ENCODE measurements around the gene LY6G5B. TPM values are rescaled to one million over a fixed set of nuclear protein-coding genes. Genes with fewer than 3 reads are reported as not detected.

Gene LY6G5B
- total RNA-seq, 1 donor from 2014 or later, result 2.8 TPM

GRCh38 chr6:31693535-31693934 is 23.8 kb downstream of the LY6G5B start:
- Mint-ChIP-seq H3K4me3 (no peak overlapping the region), H3K27me3 (ENCODE audit: insufficient read depth, low read depth) (no peaks in the 10 kb centered on the region), H3K27ac (no peak overlapping the region), H3K9me3 (no peaks in the 10 kb centered on the region), H3K4me1 (no peaks in the 10 kb centered on the region), H3K36me3 (peaks cover 32% of the 10 kb centered on the region)
- H3K4me3 ChIP-seq, result no peak overlapping the region
- no peaks in the 10 kb centered on the region for H3K36me3 ChIP-seq
- DNase-seq (ENCODE audit: low spot score), result no peak
- no peaks in the 10 kb centered on the region for H3K79me2 ChIP-seq (ENCODE audit: low read depth)
- H2AFZ ChIP-seq (replicated peaks), result no peak overlapping the region
- no peak overlapping the region for H3K27ac ChIP-seq
- no peaks in the 10 kb centered on the region for H3K27me3 ChIP-seq
- H3K4me1 ChIP-seq, result no peaks in the 10 kb centered on the region
- no peak overlapping the region for H3K9ac ChIP-seq
- H3K4me2 ChIP-seq, result no peak overlapping the region
- H3F3A ChIP-seq (ENCODE audit: low read depth), result no peaks in the 10 kb centered on the region
- H3K9me3 ChIP-seq (ENCODE audit: low read depth), result no peaks in the 10 kb centered on the region
- peaks cover 3% of the 10 kb centered on the region for H4K20me1 ChIP-seq (ENCODE audit: low read depth)
- TF ChIP-seq EZH2 (IDR thresholded peaks at IDR 0.05) (no peak), CTCF (IDR thresholded peaks at IDR 0.05) (no peak), EZH2phosphoT487 (IDR thresholded peaks at IDR 0.05) (no peak)

GRCh38 chr6:31697555-31697954 is 27.8 kb downstream of the LY6G5B start:
- TF ChIP-seq CTCF (IDR thresholded peaks at IDR 0.05) (no peak), EZH2phosphoT487 (IDR thresholded peaks at IDR 0.05) (no peak), EZH2 (IDR thresholded peaks at IDR 0.05) (no peak)
- Mint-ChIP-seq H3K4me1 (peaks cover 16% of the 10 kb centered on the region), H3K36me3 (peaks cover 18% of the 10 kb centered on the region), H3K9me3 (no peaks in the 10 kb centered on the region), H3K4me3 (no peak overlapping the region), H3K27me3 (ENCODE audit: insufficient read depth, low read depth) (no peaks in the 10 kb centered on the region), H3K27ac (no peak overlapping the region)
- H3K4me3 ChIP-seq, result no peak overlapping the region
- H2AFZ ChIP-seq (replicated peaks), result no peak overlapping the region
- H3K4me1 ChIP-seq, result no peaks in the 10 kb centered on the region
- no peaks in the 10 kb centered on the region for H3F3A ChIP-seq (ENCODE audit: low read depth)
- no peak overlapping the region for H3K4me2 ChIP-seq
- no peak overlapping the region for H3K9ac ChIP-seq
- H3K36me3 ChIP-seq, result no peaks in the 10 kb centered on the region
- DNase-seq (ENCODE audit: low spot score), result no peak
- H3K79me2 ChIP-seq (ENCODE audit: low read depth), result peaks cover 31% of the 10 kb centered on the region
- H3K27me3 ChIP-seq, result no peaks in the 10 kb centered on the region
- no peak overlapping the region for H3K27ac ChIP-seq
- H4K20me1 ChIP-seq (ENCODE audit: low read depth), result no peaks in the 10 kb centered on the region
- no peaks in the 10 kb centered on the region for H3K9me3 ChIP-seq (ENCODE audit: low read depth)

- Histone ChIP-seq H4K20me1 (ENCODE audit: low read depth) (no peaks in the 10 kb centered on the region), H2AFZ (replicated peaks) (no peak overlapping the region), H3K9me3 (ENCODE audit: low read depth) (no peaks in the 10 kb centered on the region), H3K4me2 (no peak overlapping the region), H3F3A (ENCODE audit: low read depth) (no peaks in the 10 kb centered on the region), H3K79me2 (ENCODE audit: low read depth) (peaks cover 32% of the 10 kb centered on the region), H3K27me3 (no peaks in the 10 kb centered on the region), H3K36me3 (no peaks in the 10 kb centered on the region), H3K4me1 (no peaks in the 10 kb centered on the region), H3K27ac (no peak overlapping the region), H3K9ac (no peak overlapping the region), H3K4me3 (no peak overlapping the region)
- H3K27me3 Mint-ChIP-seq (ENCODE audit: insufficient read depth, low read depth), result peaks cover 2% of the 10 kb centered on the region
- peak overlapping the region; percentile 99 for H3K4me3 Mint-ChIP-seq
- peaks cover 11% of the 10 kb centered on the region for H3K36me3 Mint-ChIP-seq
- no peaks in the 10 kb centered on the region for H3K9me3 Mint-ChIP-seq
- H3K4me1 Mint-ChIP-seq, result peaks cover 19% of the 10 kb centered on the region
- H3K27ac Mint-ChIP-seq, result peak overlapping the region; percentile 11
- DNase-seq (ENCODE audit: low spot score), result no peak
- no peak for TF ChIP-seq EZH2 (IDR thresholded peaks at IDR 0.05)
- no peak for TF ChIP-seq CTCF (IDR thresholded peaks at IDR 0.05)
- no peak for TF ChIP-seq EZH2phosphoT487 (IDR thresholded peaks at IDR 0.05)
Measured at GRCh38 chr6:31700740-31701401, 31.1 kb downstream of the LY6G5B start.

Data from neural progenitor cell (in vitro differentiated cells).